ENCODE results near the gene MGMT. TPM values are rescaled to one million over a fixed set of nuclear protein-coding genes. Genes with fewer than 3 reads are reported as not detected.

MGMT gene
- total and polyA plus RNA-seq, 4 donors = 28.2 to 79.1 (median 46.0) TPM

DNA sequence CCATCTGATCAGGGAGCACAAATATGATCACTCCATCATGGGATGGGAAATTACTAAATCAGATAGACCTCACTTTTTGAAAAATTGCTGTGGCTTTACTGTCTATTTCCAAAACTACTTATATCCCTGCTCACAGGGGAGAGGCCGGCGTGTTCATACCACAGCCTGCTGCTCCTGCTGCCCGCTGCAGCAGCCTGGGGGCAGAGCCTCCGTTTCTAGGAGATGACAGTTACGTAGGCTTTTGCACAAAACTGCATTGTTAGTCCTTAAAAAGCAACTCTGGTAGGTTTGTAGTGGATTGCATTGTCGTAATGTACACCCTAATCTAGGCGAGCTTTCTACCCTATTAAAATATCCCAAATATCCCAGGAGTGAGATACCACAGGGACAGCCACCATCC lies 293.4 kb downstream of the MGMT start:
- Histone ChIP-seq H3K9ac (ENCODE audit: low read depth in 1 of 2, low read length in 2 of 2) (no peak overlapping the region), H3K36me3 (ENCODE audit: control insufficient read depth in 4 of 4, insufficient read depth in 3 of 4, low read depth in 1 of 4, low read length in 3 of 4) (peaks cover 0 to 10% (median 4%) of the 10 kb centered on the region in 4 donors), H3K27me3 (ENCODE audit: control insufficient read depth in 4 of 4, insufficient read depth in 4 of 4, low read length in 3 of 4) (no peaks in the 10 kb centered on the region), H3K4me1 (ENCODE audit: control insufficient read depth in 4 of 4, insufficient read depth in 4 of 4, low read length in 3 of 4) (peaks cover 15 to 35% (median 29%) of the 10 kb centered on the region in 4 donors), H3K9me3 (ENCODE audit: control insufficient read depth in 4 of 4, low read length in 3 of 4) (no peaks in the 10 kb centered on the region), H3K27ac (ENCODE audit: low read depth in 1 of 2, low read length in 2 of 2) (no peak overlapping the region), H3K4me3 (ENCODE audit: low read depth in 1 of 3, low read length in 3 of 3) (no peak overlapping the region)
- DNase-seq (ENCODE audit: low spot score) = peak; percentile 2
- TF ChIP-seq, protein P1, sequence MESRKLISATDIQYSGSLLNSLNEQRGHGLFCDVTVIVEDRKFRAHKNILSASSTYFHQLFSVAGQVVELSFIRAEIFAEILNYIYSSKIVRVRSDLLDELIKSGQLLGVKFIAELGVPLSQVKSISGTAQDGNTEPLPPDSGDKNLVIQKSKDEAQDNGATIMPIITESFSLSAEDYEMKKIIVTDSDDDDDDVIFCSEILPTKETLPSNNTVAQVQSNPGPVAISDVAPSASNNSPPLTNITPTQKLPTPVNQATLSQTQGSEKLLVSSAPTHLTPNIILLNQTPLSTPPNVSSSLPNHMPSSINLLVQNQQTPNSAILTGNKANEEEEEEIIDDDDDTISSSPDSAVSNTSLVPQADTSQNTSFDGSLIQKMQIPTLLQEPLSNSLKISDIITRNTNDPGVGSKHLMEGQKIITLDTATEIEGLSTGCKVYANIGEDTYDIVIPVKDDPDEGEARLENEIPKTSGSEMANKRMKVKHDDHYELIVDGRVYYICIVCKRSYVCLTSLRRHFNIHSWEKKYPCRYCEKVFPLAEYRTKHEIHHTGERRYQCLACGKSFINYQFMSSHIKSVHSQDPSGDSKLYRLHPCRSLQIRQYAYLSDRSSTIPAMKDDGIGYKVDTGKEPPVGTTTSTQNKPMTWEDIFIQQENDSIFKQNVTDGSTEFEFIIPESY (IDR thresholded peaks at IDR 0.05) = no peak
- TF ChIP-seq, protein P2, sequence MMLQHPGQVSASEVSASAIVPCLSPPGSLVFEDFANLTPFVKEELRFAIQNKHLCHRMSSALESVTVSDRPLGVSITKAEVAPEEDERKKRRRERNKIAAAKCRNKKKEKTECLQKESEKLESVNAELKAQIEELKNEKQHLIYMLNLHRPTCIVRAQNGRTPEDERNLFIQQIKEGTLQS (IDR thresholded peaks at IDR 0.05) = no peak
- TF ChIP-seq TAF1 (conservative IDR thresholded peaks at IDR 0.05) = no peak
- TF ChIP-seq, protein P3, sequence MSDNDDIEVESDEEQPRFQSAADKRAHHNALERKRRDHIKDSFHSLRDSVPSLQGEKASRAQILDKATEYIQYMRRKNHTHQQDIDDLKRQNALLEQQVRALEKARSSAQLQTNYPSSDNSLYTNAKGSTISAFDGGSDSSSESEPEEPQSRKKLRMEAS (IDR thresholded peaks at IDR 0.05) = no peak
- no peak for TF ChIP-seq JUND (IDR thresholded peaks at IDR 0.05)
- TF ChIP-seq, protein P4, sequence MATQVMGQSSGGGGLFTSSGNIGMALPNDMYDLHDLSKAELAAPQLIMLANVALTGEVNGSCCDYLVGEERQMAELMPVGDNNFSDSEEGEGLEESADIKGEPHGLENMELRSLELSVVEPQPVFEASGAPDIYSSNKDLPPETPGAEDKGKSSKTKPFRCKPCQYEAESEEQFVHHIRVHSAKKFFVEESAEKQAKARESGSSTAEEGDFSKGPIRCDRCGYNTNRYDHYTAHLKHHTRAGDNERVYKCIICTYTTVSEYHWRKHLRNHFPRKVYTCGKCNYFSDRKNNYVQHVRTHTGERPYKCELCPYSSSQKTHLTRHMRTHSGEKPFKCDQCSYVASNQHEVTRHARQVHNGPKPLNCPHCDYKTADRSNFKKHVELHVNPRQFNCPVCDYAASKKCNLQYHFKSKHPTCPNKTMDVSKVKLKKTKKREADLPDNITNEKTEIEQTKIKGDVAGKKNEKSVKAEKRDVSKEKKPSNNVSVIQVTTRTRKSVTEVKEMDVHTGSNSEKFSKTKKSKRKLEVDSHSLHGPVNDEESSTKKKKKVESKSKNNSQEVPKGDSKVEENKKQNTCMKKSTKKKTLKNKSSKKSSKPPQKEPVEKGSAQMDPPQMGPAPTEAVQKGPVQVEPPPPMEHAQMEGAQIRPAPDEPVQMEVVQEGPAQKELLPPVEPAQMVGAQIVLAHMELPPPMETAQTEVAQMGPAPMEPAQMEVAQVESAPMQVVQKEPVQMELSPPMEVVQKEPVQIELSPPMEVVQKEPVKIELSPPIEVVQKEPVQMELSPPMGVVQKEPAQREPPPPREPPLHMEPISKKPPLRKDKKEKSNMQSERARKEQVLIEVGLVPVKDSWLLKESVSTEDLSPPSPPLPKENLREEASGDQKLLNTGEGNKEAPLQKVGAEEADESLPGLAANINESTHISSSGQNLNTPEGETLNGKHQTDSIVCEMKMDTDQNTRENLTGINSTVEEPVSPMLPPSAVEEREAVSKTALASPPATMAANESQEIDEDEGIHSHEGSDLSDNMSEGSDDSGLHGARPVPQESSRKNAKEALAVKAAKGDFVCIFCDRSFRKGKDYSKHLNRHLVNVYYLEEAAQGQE (IDR thresholded peaks at IDR 0.05) = no peak
- no peak for TF ChIP-seq GABPA (IDR thresholded peaks at IDR 0.05 in 1 of 2, conservative IDR thresholded peaks at IDR 0.05 in 1 of 2)
- TF ChIP-seq HNF4A (conservative IDR thresholded peaks at IDR 0.05) = no peak
- TF ChIP-seq EGR1 (IDR thresholded peaks at IDR 0.05; ENCODE audit: low read depth in 2 of 2) = no peak
- no peak for TF ChIP-seq RXRA (IDR thresholded peaks at IDR 0.05)
- no peak for TF ChIP-seq RAD21 (IDR thresholded peaks at IDR 0.05)
- no peak for TF ChIP-seq FOXA2 (IDR thresholded peaks at IDR 0.05)
- TF ChIP-seq HNF4G (IDR thresholded peaks at IDR 0.05) = no peak
- TF ChIP-seq, protein P5, sequence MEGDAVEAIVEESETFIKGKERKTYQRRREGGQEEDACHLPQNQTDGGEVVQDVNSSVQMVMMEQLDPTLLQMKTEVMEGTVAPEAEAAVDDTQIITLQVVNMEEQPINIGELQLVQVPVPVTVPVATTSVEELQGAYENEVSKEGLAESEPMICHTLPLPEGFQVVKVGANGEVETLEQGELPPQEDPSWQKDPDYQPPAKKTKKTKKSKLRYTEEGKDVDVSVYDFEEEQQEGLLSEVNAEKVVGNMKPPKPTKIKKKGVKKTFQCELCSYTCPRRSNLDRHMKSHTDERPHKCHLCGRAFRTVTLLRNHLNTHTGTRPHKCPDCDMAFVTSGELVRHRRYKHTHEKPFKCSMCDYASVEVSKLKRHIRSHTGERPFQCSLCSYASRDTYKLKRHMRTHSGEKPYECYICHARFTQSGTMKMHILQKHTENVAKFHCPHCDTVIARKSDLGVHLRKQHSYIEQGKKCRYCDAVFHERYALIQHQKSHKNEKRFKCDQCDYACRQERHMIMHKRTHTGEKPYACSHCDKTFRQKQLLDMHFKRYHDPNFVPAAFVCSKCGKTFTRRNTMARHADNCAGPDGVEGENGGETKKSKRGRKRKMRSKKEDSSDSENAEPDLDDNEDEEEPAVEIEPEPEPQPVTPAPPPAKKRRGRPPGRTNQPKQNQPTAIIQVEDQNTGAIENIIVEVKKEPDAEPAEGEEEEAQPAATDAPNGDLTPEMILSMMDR (IDR thresholded peaks at IDR 0.05; ENCODE audit: low read depth, low read length, missing input control) = no peak
- no peak for TF ChIP-seq SP1 (IDR thresholded peaks at IDR 0.05)
- TF ChIP-seq NR2F2 (IDR thresholded peaks at IDR 0.05) = no peak
- WGBS = 98% methylated on average over 7 of the region's 7 CpGs

All from liver (tissue), 9 donors.